LoVo (cell line): ENCODE data around the gene NEK7.
"Not testable (repeated sequence)": the region's sequence is repeated elsewhere in the genome, so short reads cannot be mapped to it uniquely, and the experiment has no call there.

Experiments used
- DNase-seq: peaks from one replicate; pipeline ENCODE4 v3.0.0-alpha.2; 2016; ENCODE audit warnings: low spot score

Gene NEK7

GRCh38 chr1:198171667-198172540, 15.1 kb downstream of the NEK7 start:
- no peak for DNase-seq

- DNase-seq: no peak
Observed at GRCh38 chr1:198173832-198174231, 17.0 kb downstream of the NEK7 start.

- DNase-seq: no peak
Observed at GRCh38 chr1:198174297-198174696, 17.5 kb downstream of the NEK7 start.

- DNase-seq: no peak
Observed at GRCh38 chr1:198175423-198176170, 18.8 kb downstream of the NEK7 start.

GRCh38 chr1:198176179-198176578, 19.4 kb downstream of the NEK7 start:
- DNase-seq: no peak

GRCh38 chr1:198177546-198177945, 20.7 kb downstream of the NEK7 start:
- no peak for DNase-seq

GRCh38 chr1:198178615-198179014, 21.8 kb downstream of the NEK7 start:
- DNase-seq: no peak

- no peak for DNase-seq
Observed at GRCh38 chr1:198179556-198179981, 22.8 kb downstream of the NEK7 start.

GRCh38 chr1:198183605-198184004, 26.8 kb downstream of the NEK7 start:
- no peak for DNase-seq

- no peak for DNase-seq
Observed at GRCh38 chr1:198184516-198184915, 27.7 kb downstream of the NEK7 start.

- DNase-seq: no peak
Observed at GRCh38 chr1:198185146-198185545, 28.3 kb downstream of the NEK7 start.

- no peak for DNase-seq
Observed at GRCh38 chr1:198185759-198186158, 29.0 kb downstream of the NEK7 start.

GRCh38 chr1:198186916-198187580, 30.2 kb downstream of the NEK7 start:
- DNase-seq: no peak

- no peak for DNase-seq
Observed at GRCh38 chr1:198187973-198188588, 31.3 kb downstream of the NEK7 start.

- no peak for DNase-seq
Observed at GRCh38 chr1:198191117-198191516, 34.3 kb downstream of the NEK7 start.

- not testable (repeated sequence) for DNase-seq
Observed at GRCh38 chr1:198193871-198194270, 37.1 kb downstream of the NEK7 start.

- no peak for DNase-seq
Observed at GRCh38 chr1:198196630-198197029, 39.8 kb downstream of the NEK7 start.

- DNase-seq: no peak
Observed at GRCh38 chr1:198197285-198197684, 40.5 kb downstream of the NEK7 start.

GRCh38 chr1:198199105-198199504, 42.3 kb downstream of the NEK7 start:
- DNase-seq: no peak

GRCh38 chr1:198201956-198202784, 45.4 kb downstream of the NEK7 start:
- no peak for DNase-seq

- no peak for DNase-seq
Observed at GRCh38 chr1:198203434-198203833, 46.6 kb downstream of the NEK7 start.
